OCI-M2 (cell line): ENCODE measurements around the gene RBM47.
"Not testable (repeated sequence)": the region's sequence is repeated elsewhere in the genome, so short reads cannot be mapped to it uniquely, and the experiment has no call there.

Experiments
- DNase-seq: peaks from one replicate; lab custom pipeline; 2025; ENCODE audit not compliant: unreplicated experiment; lab: John Stamatoyannopoulos, UW

The RBM47 gene

DNA sequence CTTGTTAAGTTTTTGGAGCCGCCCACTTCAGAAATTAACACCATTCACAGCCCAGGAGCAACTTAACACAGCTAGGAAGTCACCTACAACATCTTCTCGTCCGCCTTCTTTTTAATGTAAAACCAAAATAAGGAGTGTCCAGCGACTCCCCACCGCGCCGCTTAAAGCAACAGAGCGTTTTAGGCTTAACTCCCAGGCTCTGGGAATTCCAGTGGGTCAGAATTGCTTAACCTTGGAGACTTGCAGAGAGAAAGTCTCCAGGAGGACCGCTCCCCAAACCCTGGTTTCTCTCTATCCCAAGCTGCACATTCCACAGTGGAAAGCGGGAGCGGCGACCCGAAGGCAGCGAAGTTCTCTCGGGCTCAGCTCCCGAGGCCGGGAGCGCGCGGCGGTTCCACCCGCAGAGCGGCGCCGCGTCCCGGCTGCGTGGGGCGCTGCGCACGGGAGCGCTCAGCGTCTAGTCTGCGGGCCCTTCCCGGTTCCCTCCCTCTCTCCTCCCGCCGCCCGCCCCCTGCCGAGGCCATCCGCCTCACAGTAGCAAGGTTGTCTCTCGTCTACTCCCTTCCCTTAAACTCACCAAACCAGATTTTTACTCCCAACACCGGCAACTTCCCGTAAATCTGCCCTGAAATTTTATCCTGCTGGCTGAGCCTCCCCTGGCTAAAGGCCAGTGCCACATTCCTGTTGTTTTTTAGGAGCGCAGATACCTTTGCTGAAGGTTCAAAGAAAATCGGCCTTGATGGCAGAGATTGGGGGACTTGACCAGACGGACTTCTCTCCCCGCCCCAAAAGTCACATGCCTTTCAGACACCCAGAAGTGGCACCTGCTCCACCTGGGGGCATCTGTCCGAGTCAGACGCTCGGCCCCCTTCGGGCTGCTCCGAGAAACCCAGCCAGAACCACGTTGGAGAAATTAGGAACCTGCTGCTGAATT, at the start of gene RBM47:
RBM47 (minus strand) TSS at position 464 of the 934 bp plus-strand sequence. CDS start 190,971 bp downstream, outside the sequence.
- DNase-seq, result no peak

DNA sequence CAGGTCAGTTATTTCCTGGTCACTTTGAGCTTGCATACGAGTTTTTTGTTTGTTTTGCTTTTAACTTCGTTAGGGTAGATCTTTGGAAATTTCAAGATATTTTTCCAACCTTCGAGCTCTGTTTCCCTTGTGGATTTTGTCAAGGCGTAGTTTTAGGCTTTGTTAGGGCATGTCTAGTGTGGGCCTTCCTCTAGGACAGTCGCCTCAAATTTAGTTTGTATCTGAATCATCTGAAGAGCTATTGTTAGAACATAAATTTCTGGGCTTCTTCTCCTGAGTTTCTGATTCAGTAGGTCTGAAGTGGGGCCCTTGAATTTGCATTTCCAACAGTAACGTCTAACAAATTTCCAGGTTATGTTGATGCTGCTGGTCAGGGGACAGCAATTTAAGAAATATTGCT, 48.8 kb upstream of the RBM47 start:
- no peak for DNase-seq

DNA sequence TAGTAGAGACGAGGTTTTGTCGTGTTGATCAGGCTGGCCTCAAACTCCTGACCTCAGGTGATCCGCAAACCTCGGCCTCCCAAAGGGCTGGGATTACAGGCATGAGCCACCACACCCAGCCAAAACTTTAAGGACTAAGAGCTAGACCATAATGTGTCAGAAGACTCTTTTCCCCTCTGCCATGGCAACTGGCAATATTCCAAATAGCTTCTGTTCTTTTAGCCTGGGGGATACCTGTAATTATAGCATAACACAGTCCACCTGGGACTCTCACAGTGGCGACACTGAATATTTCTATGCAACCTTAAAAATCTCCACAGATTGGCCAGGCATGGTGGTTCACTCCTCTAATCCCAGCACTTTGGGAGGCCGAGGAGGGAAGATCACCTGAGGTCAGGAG, 45.5 kb upstream of the RBM47 start:
- DNase-seq, result no peak

DNA sequence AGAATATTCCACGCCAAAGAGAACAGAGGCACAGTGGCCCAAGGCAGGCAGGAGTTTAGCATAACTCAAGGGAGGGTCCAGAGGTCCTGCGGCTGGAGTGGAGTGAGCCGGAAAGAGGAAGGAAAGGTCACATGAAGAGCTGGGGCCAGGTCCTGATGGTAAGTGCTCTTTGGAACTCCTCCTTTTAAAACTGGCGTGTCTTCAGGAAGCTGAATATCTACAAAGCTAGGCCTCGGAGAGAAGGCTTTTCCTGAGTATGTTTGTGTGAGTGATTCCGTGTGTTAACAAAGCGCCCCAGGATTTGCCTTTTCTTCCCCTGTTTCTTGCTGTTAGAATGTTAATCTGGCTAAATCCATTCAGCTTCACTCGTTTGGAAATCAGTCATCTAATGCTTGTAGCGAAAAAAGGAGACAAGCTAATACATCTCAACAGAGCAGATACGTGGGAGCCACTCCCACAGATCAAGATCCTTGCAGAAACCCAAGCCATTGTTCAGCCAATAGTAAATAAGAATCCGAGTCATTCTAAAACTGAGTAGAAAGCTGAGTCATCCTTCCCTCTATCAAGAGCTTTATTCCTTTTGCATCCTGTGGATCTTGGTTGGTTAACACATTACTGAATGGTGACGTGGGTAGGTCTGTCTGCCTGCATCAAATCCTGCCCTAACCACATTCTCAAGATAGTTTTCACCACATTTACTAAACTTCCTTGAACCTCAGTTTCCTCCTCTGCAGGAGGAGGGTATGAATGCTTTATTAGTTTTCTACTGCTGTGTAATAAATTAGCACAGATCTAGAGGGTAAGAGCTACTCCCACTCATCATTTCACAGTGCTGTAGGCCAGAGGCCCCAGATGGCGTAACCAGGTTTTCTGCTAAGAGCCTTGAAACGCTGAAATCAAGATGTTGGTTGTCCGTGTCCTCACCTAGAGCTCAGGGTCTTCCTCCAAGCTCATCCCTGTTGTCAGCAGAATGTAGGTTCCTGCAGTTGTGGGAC, 43.2 kb upstream of the RBM47 start:
- DNase-seq, result no peak

DNA sequence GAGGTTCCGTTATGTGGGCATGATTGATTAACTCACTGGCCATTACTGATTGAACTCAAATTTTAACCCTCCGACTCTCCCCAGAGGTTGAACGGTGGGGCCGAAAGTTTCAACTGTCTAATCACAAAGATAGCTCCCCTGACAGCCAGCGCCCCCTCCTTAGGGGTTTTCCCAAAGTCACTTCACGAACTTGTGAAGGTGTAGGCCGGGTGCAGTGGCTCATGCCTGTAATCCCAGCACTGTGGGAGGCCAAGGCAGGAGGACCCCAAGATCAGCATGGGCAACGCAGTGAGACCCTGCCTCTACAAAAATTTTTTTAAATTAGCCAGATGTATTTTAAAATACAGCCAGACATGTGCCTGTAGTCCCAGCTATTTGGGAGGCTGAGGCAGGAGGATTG, 39.8 kb upstream of the RBM47 start:
- DNase-seq, result no peak

DNA sequence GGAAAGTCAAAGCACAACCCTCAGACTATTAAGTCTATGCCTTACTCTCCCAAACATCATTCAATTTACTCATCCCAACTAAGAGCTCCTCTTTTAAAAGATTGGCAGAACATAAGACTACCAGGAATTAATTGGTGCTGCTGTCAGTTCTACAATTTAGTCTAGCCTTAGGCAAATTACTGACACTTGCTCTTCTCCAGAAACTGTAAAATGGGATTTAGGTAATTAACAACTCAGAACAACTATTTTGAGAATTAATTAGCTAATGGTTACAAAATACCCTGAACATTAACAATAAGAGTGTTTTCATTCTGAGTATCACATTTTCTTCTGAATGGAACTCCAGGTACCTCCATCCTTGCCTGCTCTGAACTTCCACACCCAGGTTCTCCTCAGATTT, 36.2 kb upstream of the RBM47 start:
- DNase-seq, result no peak

DNA sequence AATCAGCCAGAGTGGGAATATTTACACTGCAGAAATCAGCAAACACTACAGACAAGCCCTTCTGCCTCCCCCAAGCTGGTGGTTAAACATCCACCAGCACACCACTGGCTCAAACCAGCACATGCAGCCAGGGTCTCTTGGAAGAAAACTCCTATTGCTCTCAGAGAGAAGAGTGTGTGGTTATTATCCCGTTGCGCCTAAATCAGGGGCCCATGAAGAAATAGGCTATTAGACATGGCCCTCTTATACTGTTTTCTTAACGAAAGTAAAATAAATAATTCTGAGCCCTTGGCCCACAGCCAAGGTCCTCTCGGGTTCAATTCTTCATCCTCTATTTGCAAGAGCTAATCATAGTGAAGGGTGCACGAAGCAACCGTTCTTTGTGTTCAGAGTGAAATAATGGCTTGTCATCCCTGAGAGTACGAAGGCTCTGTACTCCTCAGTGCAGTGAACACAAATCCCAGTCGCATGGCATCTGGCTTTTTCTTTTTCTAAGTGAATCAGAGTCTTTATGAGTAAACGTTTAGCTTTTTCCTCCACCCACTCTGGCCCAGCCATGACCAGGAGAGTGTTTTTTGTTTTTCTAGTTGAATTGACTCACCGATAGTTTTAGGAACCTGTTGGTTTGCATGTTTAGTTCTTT, 33.4 kb upstream of the RBM47 start:
- no peak for DNase-seq

DNA sequence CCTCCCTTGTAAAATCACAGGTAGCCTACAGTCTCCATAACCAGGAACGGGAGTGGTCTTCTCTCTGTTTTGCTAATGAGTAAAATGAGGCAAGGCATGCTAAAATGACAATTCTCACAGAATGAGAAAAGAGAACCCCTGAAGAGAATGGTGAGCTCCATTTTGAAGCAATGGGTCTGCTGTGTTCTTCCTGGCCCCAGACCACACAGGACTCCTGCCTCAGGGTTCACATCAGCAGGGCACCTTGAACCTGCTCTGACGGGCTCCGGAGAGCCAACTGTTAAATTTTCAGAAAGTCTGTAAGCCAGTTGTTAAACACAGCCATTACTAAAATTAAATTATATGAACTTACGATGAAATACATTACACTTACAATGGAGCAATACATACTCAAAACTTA, 32.1 kb upstream of the RBM47 start:
- no peak for DNase-seq

DNA sequence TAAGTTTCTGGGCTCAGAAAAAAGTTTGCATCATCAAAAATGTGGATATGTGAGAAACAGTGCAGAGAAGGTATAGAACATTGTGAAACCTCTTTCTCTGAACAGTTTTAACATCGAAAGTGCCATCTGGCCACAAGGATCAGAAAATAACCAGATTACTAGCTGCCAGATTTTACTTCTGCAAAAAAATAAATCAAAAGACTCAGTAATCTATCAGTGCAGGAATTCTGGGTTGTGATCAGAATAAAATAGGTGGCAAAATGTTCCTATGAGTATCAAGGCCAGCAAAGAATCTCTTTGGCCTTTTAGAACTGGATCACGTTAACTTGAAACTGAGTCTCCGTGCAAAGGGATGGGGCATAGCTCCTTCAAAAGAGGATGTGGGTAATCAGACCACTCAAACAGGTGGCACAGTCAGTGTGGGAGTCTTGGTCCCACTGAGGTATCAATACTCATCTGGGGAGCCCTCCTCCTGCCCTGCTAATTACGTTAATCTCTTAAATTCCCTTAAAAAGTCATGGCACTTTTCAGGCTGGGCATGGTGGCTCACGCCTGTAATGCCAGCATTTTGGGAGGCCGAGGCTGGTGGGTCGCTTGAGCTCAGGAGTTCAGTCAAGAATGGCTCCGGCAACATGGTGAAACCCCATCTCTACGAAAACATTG, 26.7 kb upstream of the RBM47 start:
- no peak for DNase-seq

DNA sequence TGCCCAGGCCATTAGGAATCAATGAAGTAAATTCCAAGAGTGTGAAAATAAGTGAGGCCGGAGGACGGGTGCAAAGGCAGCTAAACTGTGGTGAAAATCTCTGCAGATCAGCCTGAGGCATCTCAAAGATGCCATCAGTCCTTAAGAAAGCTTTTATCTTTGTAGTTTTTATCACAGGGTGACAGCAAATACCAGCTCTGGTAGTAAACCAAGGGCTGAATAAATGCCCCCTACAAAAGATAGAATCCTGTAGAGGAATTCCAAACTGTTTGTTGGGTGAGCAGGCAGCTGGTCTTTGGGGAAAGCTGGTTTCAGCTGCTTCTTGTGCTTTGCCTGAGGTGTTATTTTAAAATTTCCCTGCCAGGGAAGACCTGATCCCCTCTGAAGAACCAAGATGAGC, 21.6 kb upstream of the RBM47 start:
- no peak for DNase-seq

DNA sequence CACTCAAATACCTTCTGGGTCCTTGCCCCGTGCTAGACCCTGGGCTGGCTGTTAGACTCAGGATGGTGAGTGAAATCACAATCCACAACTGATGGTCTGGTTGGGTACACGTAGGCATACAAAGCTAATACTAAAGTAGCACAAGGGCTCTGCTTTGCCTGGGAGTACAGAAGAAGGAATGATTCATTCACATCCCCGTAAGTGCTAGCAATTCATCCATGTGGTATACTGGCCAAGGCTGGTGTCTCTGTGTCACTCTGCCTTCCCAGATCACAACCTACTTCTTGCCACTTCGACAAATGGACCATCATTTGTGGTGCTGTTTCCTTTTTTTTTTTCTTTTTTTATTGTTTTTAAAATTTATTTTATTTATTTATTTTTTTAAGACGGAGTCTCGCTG, 19.7 kb upstream of the RBM47 start:
- DNase-seq, result no peak

DNA sequence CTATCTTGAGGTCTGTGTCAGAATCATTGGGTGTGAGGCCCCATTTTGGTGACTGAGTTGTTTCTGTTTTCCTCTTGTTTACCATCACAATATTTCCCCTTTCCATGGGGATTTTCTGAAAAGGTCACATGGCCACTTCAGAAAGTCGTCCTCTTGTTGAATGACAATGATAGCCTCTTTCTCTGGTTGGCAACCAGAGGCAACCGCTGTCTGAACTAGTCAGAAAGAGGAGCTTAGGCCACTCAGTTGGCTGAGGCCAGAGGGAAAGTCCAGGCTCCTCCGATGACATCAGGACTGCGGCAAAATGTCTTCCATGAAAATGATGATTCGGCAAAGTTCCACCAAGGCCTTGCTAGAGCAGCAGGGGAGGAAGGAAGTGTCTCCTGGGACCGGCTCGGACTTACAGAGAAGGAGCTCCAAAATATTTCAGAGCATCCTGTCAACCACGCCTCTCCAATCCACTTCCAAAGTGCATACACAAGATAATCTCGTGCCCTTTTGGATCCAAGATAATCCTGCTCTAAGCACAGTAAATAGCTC, 19.1 kb upstream of the RBM47 start:
- DNase-seq, result no peak

DNA sequence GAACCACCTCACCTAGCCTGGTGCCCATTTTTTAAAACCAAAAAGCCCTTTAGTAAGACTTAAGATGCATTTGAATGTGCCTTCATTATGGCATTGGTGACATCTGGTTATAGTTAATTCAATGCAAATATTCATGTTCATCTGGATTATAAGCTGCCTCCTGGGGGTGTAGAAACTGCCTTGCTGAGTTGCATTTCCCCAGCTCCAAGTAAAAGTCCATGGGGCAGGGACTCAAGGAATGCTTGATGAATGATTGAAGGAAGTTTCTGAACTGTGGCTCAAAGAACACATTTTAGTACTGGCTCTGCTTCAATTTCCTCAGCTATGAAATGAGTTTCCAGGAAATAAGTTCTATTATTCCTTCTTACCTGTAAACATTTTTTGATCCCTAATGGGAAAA, 18.5 kb upstream of the RBM47 start:
- no peak for DNase-seq

DNA sequence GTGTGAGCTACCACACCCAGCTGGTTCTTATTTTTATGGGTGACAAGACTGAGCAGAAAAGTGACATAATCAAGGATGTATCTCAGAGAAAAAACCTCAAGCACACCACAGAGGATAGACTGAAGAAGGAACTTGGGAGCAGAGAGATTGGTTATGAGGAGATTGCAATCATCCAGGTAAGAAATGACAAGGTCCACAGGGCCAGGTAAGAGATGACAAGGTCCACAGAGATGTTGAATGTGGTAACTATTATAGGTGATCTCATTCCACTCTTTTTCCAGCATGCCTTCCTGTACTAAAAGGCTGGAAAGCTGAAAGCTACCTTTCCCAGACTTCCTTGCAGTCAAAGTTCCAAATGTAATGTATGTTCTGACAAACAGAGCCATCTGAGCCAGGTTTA, 15.9 kb upstream of the RBM47 start:
- no peak for DNase-seq

DNA sequence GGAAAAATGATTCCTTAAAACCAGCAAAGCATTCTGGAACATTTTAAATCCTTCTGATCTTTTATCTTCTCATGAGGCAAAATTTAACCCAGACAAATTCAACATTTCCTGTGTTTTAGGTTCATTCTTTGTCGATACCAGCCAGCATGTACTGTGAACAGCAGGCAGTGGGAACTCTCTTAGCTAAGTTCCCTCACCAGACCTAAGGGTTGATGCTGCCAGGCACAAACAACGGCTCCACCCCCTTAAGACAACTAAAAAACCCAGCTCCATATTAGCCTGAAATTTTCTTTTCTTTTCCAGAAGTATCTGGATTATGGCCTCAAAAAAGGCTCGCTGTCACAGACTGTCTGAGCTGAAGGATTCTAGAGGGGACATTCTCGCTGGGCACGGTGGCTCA, 2.4 kb upstream of the RBM47 start:
- no peak for DNase-seq

DNA sequence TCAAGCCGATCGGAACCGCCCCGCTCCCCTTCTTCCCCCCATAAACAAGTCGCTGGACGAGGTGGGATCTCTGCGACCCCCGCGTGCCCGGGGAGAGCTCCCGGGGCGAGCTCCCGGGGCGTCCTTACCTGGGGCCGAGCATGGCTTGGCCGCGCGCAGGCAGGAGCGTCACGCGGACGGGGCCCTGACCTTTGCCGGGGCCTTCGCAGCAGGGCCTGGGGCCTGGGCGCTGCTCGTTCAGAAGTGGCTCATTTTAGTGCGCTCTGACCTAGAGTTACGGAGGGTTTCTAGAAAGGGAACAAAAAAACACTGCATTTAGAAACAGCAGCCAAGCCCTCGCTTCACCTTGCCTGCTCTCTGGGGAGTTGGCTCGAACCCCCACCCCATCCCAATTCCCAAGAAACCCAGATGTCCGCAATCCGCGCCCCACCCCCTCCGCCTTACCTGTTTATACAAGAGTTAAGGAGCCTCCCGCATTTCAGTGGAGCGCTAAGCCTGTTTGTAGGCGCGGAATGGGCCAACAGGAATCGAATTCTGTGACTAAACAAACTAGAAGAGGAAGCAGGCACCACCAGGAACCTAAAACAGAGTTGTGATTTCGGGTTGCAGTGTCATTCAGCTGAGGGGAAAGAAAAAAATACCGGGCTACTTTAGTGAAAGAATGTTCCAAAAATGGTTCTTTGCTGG, 814 bp upstream of the RBM47 start:
- DNase-seq, result no peak

DNA sequence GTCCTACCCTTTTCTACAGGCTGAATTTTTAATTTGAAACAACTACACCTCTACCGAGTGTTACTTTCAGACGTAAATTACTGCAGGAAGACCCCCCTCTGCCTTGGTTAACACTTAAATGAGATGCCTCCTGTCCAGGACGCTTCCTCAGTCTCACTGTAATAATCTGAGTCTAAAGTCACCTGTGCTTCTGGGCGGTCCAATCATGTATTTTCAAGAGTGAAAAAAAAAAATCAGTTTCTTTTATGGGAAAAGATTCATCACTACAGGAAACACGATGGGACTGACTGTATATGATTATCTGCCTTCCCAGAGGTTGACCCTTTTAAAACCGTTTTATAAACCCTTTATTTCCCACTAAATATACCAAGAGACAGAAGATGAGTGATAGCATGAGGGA, 776 bp downstream of the RBM47 start:
- DNase-seq, result no peak

DNA sequence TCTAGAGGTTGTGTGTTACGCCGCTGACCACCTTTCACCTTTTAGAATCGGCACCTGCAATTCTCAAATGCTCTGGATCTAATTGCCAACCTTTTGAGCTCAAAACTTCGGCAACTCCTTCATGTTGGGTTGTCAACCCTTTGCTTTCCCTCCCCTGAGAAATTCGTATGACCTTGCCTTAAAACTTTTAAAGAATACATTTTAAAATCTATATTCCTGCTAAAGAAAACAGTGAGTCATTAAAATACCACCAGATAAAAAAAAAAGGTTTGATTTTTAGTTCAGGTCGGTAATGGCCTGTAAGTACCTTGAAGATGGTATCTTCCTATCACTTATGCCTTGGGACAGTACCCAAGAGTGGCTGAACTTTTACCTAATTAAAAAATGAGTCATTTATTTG, 1.3 kb downstream of the RBM47 start:
- not testable (repeated sequence) for DNase-seq

DNA sequence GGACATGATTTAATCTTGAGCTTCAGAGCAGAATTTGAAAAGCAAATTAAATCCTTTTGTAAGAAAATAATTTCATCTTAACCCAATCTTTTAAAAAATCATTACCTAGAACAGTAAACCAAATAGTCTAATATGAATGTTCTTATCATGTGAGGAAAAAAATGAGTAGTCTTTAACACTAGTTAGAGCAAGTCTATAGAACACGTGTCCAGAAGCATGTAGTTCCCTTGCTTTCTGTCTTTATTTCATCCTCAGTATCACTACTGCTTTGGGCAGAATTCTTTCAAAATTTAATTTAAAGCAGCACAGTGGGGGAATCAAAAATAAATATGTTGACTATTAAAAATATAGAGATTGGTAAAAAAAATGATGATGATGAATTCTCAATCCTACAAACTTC, 2.1 kb downstream of the RBM47 start:
- DNase-seq, result no peak
